Progenitor cell of endocrine pancreas (in vitro differentiated cells): ENCODE measurements around the gene CCDC117. TPM values are rescaled to one million over a fixed set of nuclear protein-coding genes. Genes with fewer than 3 reads are reported as not detected.

Source experiments
- DNase-seq: peaks from one replicate; pipeline ENCODE4 v3.0.0; 2021; ENCODE audit warnings: low spot score; ENCODE audit not compliant: unreplicated experiment
- H3K27ac Mint-ChIP-seq: 2 replicates; pipeline ENCODE4 v1.8.0; 2021; ENCODE audit warnings: mild to moderate bottlenecking, moderate library complexity, mixed read lengths
- H3K27me3 Mint-ChIP-seq: 2 replicates; pipeline ENCODE4 v1.8.0; 2021; ENCODE audit warnings: mixed read lengths
- H3K36me3 Mint-ChIP-seq: 2 replicates; pipeline ENCODE4 v1.8.0; 2022; ENCODE audit warnings: mixed read lengths; ENCODE audit not compliant: insufficient read depth
- H3K4me1 Mint-ChIP-seq: 2 replicates; pipeline ENCODE4 v1.8.0; 2021; ENCODE audit warnings: low read depth, mixed read lengths
- H3K4me3 Mint-ChIP-seq: 2 replicates; pipeline ENCODE4 v1.8.0; 2021; ENCODE audit warnings: low read depth, mild to moderate bottlenecking, moderate library complexity, mixed read lengths
- H3K9me3 Mint-ChIP-seq: 2 replicates; pipeline ENCODE4 v1.8.0; 2021; ENCODE audit warnings: low read depth, mixed read lengths
- CTCF ChIP-seq: fragments of 200-600 bp; sonication (generic); IDR thresholded peaks from one replicate; pipeline ENCODE4 v1.5.0; 2021; ENCODE audit warnings: antibody characterized with exemption, mild to moderate bottlenecking; ENCODE audit not compliant: unreplicated experiment
- total RNA-seq: library from RNA; stranded (reverse); gene quantifications from 2 replicates; pipeline ENCODE4 v1.2.1, GENCODE V29; 2021

Gene CCDC117
- total RNA-seq, 1 donor from 2014 or later, result 39.9 TPM

- no peak for TF ChIP-seq CTCF
Observed at GRCh38 chr22:28833276-28833923, 60.9 kb downstream of the CCDC117 start.

GRCh38 chr22:28835630-28836189, 63.2 kb downstream of the CCDC117 start:
- H3K4me3 Mint-ChIP-seq, result no peak overlapping the region
- H3K27ac Mint-ChIP-seq, result no peak overlapping the region
- H3K4me1 Mint-ChIP-seq, result peaks cover 8% of the 10 kb centered on the region
- H3K27me3 Mint-ChIP-seq, result peaks cover 2% of the 10 kb centered on the region
- H3K9me3 Mint-ChIP-seq, result no peaks in the 10 kb centered on the region
- no peak for TF ChIP-seq CTCF
- DNase-seq, result no peak
- no peaks in the 10 kb centered on the region for H3K36me3 Mint-ChIP-seq

More at GRCh38 chr22:28833276-28833923, 60.9 kb downstream of the CCDC117 start:
- H3K27me3 Mint-ChIP-seq, result peaks cover 2% of the 10 kb centered on the region
- no peaks in the 10 kb centered on the region for H3K36me3 Mint-ChIP-seq
- H3K27ac Mint-ChIP-seq, result no peak overlapping the region
- H3K9me3 Mint-ChIP-seq, result no peaks in the 10 kb centered on the region
- DNase-seq, result no peak
- H3K4me3 Mint-ChIP-seq, result no peak overlapping the region
- peaks cover 8% of the 10 kb centered on the region for H3K4me1 Mint-ChIP-seq

GRCh38 chr22:28837640-28838039, 65.1 kb downstream of the CCDC117 start:
- Mint-ChIP-seq H3K36me3 (no peaks in the 10 kb centered on the region), H3K27ac (no peak overlapping the region)

More at GRCh38 chr22:28837640-28838039, 65.1 kb downstream of the CCDC117 start:
- Mint-ChIP-seq H3K9me3 (no peaks in the 10 kb centered on the region), H3K4me1 (no peaks in the 10 kb centered on the region), H3K27me3 (peaks cover 2% of the 10 kb centered on the region), H3K4me3 (no peak overlapping the region)
- DNase-seq, result no peak
- no peak for TF ChIP-seq CTCF

Other genes with a start within 250 kb of the CCDC117 start
- gene TTC28, start 92.9 kb upstream of the CCDC117 start, total RNA-seq, result 33.3 and 35.2 TPM in 2 replicates
- gene CHEK2, start 30.9 kb upstream of the CCDC117 start, total RNA-seq, result 24.1 and 25.6 TPM in 2 replicates
- 15.3 and 18.5 TPM in 2 replicates for gene HSCB, start 30.7 kb upstream of the CCDC117 start, total RNA-seq
- 126 and 130 TPM in 2 replicates for gene XBP1, start 27.9 kb downstream of the CCDC117 start, total RNA-seq
- 7.5 and 9.5 TPM in 2 replicates for gene ZNRF3, start 110.9 kb downstream of the CCDC117 start, total RNA-seq